GM12872 (cell line): ENCODE results near the gene TTLL7.

Experiments used
- TF ChIP-seq, protein P1 (sequence below): IDR thresholded peaks from 3 replicates; pipeline ENCODE4 v1.5.1; 2011; ENCODE audit warnings: low read depth, mild to moderate bottlenecking, low read length, moderate library complexity; ENCODE audit not compliant: insufficient read depth

The TTLL7 gene

DNA sequence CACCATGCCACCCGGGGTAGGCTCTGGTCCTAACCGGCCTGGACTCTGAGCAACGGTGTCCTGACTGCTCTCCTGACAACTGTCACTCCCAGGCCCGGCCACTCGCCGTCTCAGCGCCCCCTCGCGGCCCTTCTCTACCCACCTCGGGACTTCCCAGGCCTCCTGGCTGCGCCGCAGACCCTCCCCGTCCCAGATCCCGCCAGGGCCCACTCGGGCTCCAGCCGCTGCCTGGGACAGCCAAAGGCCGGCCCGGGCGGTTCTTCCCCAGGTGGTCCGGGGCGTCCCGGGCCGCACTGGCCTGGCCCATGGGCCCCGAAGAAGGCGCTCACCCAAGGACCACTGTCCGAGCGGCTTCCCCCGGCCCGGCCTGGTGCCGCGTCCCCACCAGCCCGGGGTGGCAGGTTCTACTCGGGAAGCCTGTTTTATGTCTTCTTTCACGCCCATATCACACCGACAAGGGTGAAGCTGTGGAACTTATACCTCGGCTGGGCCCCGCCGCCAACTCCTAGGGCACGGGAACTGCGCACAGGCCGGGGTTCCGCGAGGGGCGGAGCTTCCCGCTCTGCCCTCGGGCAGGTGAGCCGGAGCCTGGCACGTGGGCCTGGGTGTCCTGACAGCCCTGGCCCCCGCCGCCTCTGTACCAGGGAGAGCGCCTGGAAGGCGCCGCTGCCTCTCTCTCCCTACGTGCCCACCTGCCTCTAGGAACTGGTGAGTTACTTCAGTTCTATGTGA lies 138.3 kb downstream of the TTLL7 start:
- TF ChIP-seq, protein P1, sequence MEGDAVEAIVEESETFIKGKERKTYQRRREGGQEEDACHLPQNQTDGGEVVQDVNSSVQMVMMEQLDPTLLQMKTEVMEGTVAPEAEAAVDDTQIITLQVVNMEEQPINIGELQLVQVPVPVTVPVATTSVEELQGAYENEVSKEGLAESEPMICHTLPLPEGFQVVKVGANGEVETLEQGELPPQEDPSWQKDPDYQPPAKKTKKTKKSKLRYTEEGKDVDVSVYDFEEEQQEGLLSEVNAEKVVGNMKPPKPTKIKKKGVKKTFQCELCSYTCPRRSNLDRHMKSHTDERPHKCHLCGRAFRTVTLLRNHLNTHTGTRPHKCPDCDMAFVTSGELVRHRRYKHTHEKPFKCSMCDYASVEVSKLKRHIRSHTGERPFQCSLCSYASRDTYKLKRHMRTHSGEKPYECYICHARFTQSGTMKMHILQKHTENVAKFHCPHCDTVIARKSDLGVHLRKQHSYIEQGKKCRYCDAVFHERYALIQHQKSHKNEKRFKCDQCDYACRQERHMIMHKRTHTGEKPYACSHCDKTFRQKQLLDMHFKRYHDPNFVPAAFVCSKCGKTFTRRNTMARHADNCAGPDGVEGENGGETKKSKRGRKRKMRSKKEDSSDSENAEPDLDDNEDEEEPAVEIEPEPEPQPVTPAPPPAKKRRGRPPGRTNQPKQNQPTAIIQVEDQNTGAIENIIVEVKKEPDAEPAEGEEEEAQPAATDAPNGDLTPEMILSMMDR: peak; percentile 77

GRCh38 chr1:83857716-83858115 lies 141.2 kb downstream of the TTLL7 start:
- TF ChIP-seq, protein P1: no peak

DNA sequence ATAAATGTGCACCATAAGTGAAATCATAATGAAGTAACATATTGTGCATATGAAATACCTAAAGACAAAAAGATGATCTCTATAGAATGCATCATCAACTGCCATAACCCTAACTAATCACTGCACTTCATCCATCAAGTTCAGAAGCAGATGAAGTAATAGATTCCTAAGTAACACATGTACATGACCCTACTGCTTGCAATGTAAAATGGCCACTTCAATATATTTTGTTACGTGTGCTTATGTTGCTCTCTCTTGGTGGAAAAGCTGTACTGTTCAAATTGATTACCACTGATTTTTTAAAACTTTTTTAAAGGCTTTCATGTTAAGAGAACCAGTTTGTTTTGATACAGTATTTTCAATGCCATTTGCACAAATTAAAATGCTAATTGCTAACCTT lies 141.8 kb downstream of the TTLL7 start:
- TF ChIP-seq, protein P1: no peak

DNA sequence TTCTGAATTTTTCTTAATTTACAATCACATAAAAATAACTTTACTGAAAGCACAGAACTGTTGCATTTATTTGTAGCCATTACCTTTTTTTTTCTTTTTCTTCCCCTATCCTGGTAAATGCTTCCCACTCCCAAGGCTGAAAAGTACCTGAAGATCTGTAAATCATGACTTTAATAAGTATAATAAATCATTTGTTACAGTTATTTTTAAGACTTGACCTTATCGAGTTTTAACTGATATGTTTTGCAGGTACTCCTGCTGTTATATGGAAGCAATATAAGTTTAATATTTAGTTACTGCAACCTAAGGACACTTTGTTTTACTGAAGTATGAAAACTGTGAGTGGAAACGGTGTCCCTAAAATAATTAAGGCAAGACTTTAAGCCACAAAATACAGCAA lies 142.6 kb downstream of the TTLL7 start:
- TF ChIP-seq, protein P1: no peak

DNA sequence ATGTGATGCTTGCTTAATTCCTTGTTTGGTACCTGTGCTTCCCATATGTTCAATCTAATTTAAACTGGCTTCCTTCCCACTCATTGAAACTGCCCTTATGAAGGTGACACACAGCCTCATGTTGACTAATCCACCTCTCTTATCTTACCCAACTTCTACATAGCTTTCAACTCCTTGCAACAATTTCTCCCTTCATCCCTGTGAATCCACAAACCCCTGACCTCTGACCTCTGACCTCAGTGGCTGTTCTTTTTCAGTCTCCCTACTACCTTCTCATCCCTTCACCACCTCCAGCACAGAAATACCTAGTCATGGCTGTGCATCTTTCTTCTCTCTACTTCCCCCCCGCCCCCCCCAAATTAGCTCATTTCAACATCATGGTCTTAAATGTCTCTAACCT lies 144.5 kb downstream of the TTLL7 start:
- TF ChIP-seq, protein P1: no peak

DNA sequence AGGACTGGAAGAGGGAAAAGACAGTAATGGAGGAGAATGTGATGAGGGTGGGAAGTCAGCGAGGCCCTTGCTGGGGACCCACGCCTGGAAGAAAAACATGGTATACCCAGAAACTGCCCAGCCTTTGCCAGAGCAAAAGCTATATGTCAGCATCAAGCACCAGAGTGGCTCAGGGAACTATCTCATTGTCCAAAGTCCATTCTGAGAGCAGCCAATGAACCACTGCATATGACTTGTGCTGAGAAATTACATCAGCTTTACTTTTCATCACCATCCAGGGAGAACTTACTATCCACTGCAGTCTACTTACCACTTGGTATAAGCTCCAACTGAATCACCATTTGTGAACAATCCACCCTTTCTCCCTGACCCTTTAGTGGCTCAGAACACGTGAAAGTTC lies 148.1 kb downstream of the TTLL7 start:
- TF ChIP-seq, protein P1: no peak

- TF ChIP-seq, protein P1: no peak
Measured at GRCh38 chr1:83849191-83850061, 149.5 kb downstream of the TTLL7 start.
